SHP77 (cell line): ENCODE data around the gene CUX1.
A peak's percentile ranks its signal among the peaks of the same experiment; 100 is the strongest.
"Not testable (repeated sequence)": the region's sequence is repeated elsewhere in the genome, so short reads cannot be mapped to it uniquely, and the experiment has no call there.

Experiments used
- DNase-seq, 2 experiments: peaks; one replicate each; lab custom pipeline; 2025; lab: John Stamatoyannopoulos, UW

The CUX1 gene

DNA sequence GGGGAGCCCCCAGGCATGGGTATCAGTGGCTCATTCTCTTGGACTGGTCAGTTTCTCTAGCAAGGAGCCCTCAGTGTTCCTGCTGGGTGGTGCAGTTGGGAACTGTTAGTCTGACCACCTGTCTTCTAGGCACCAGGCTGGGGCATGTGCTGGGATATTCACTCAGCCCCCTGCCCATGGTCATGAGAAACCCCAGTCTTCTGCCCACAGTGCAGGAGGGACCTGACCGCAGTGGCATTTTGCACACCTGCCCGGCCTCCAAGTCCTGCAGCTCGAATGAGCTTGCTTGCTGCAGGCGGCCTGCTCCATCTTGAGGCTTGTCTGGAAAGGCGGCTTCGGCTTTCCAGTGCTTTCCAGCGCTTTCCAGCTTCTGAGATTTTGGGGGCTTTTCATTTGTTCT is 36.3 kb downstream of the CUX1 start:
- no peak for DNase-seq

DNA sequence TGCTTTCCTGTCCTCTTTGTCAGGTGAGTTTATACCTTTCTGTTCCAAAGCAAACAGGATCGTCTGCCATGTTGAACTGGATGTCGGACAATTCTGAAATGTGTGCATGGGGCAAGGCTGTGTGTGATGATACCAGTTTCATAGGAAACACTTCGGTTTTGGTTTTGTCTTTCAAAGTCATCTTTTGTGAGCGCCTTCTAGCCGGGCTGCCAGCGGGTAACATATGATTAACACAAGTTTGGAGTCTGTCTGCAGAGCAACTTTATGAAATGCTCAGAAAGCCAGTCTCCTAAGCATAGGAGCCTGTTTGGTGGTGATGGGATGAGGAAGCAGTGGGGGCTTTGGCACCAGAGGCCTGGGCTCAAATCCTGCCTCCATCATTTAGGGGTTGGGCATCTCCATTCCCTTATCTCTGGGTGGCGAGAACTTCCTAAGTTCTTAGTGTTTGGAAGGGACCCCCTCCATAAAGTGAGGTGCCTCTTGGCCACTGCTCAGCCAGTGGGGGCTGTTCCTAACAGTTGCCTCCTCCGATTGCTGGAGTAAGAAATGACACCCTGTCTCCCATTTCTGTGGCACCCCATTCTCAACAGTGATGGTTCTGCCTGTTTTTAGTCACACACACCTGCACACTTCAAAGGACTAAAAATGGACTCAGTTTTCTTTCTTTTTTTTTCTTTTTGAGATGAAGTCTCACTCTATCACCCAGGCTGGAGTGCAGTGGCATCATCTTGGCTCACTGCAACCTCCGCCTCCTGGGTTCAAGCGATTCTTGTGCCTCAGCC is 36.8 kb downstream of the CUX1 start:
- DNase-seq, result no peak

DNA sequence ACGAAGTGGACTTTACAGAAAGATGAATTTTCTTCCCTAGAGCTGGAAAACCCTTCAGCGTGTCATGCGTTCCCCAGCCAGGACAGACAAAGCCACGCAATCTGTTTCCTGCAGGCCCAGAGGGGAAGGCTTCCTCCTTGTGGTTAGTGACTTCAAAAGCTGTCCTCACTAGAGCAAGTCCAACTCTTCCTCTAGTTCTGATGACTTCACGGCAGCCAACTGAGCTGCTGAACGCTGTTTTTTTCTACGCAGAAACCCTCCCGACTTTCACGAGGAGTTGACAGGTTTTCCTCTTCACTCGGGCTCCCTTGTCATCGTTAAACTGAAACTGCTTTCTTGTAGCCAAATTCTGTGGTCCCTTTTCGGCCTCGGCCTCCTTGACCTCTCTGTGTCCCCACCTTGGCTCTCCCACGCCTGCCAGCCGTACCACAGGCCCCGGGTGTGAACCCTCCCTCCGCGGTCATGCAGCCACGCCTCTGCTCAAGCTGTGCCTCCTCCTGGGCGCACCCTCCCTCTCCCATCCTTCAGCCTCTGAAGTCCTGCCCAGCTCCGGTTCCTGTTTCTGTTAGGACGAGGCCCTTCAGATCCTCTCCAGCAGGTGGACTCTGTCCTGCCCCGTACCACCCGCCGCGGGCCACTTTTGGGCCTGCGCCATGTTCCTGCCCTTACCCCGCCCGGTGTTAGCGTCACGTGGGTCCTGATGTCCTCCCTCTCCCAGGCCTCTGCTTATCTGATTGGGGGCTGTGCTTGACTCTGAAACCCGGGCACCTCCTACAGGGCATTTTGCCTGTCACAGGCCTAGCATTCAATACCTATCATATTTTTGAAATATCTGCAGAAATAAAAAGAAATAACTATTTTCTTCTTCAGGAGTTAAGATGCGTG is 39.3 kb downstream of the CUX1 start:
- DNase-seq, result peak; percentile 61 to 80

DNA sequence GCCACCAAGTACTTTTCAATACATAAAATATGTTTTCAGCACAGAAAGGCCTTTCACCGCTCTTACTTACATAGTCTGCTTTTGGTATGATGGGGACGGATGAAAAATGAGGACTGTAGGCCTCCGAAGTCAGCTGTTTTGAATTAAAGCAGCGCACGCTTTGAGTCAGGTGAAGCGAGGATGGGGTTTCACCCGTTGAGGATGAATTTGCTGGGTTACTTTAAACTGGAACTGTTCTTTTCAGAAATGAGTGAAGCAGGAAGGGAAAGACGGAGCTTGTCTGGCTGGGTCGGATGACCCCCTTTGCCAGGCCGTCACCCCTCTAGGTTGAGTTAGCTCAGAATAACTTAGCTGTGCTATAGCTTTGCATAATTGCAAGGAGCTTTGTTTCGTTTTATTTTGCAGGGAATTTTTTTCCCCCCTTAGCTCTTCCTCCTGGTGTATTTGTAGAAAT is 40.0 kb downstream of the CUX1 start:
- no peak for DNase-seq

DNA sequence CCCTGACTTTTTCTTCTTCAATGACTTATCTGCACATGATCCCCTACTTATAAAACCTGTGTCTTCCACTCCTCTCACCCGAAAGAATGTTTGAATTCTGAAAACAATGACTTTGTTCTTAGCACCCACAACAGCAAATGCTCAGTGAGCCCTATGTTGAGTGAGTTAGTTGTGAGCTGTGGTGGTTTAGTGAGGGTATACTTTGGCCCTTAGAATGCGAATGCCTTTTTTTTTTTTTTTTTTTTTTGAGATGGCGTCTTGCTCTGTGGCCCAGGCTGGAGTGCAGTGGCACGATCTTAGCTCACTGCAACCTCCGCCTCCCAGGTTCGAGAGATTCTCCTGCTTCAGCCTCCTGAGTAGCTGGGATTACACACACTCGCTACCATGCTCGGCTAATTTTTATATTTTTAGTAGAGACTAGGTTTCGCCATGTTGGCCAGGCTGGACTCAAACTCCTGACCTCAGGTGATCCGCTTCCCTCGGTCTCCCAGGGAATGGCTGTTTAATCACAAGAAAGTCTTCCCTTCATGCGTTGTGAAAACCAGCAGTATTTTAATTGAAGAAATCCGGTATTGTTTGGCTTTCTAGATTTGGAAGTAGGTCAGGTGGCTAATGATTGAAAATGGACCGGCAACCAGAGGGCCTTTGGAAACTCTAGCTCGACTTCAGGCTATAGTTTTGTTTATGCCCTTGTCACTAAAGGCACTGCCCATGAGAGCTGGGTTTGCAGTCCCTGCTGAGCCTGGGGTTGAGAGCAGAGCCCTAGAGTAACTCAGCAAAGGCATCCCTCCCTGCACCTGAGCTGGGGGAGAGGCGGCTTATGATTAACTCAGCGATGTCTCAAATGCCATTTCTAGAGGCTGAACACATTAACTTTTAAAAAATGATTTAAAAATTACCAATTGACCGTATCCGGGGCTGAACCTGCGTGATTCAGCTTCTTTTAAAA is 41.3 kb downstream of the CUX1 start:
- no peak for DNase-seq

DNA sequence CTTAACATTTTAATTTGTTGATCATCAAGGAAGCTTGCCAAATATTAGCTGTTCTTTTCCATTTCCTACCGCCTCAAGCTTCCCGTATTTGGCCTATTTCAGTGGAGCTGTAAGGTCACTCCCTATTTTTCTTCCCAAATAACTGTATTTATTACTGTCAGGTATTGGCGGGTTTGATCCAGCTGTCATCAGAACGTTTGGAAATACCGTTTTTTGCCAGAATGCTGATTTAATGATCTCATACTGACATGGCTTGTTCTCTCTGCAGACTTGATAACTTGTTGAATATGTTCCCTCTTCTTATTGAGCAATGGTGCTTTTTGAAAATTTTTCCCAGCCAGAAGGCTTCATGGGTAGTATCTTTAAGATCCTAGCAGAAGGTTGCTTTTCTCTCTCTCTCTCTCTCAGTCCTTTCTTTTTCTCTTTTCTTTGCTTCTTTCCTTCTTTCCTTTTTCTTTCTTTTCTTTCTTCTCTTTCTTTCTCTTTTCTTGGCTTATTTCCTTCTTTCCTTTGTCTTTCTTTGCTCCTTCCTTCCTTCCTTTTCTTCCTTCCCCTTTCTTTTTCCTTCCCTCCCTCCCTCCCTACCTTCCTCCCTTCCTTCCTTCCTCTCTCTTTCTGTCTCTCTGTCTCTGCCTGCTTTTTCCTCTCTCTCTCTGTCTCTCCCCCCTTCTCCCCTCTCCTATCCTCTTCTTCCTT is 42.1 kb downstream of the CUX1 start:
- no peak for DNase-seq

DNA sequence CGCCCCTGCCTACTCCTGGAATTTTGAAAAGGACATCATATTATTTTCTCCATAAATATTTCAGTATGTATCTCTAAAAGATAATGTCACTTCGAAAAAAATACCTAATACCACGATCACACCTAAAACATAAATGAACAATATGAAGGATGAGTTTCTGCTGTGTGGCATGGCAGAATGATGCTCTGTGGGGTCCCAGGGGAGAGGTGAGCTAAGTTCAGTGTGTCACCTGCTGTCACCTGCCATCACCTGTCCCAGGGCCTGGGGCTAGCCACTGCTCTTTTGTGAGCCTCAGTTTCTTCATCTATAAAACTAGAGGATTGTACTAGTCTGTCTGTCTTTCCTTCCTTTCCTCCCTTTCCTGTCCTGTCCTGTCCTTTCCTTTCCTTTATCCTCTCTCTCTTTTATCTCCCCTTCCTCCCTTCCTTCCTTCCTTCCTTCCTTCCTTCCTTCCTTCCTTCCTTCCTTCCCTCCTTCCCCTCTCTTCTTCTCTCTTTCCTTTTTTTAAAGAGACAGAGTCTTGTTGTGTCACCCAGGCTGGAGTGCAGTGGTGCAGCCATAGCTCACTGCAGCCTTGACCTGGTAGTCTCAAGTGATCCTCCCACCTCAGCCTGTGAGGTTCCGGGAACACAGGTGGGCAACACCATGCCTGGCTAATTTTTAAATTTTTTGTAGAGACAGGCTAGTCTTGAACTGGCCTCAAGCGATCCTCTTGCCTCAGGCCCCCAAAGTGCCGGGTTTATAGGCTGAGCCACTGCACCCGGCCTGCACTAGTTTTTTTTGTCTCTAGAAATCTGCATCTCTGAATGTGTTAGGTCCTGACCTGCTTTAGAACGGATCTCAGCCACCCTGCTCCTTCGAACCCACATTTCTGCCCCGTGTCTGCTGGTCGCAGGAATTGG is 43.1 kb downstream of the CUX1 start:
- DNase-seq, result no peak

DNA sequence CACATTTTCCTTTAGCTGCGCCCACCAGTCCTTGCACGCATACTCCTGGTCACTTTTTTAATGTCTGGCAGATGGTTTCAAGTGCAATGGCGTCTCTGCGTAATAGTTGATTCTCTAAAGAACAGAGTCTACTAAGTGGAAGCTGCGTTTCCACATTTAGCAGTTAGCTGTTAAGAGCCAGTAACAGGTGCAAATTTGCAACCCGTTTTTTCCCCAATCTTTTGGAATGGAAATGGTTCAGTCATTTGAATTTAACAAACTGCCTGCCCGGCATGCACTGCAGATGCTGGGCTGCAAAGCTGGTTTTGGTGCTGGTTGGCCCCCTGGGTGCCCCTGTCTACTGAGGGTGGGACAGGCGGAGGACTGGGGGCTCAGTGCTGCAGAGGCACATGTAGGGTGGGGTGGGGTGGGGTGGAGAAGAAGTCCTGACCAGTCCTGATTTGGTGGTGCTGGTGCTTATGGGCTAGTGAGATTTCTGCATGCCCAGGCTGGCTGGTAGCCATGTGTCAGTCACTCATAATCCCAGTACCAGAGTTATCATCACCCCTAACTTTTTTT is 43.9 kb downstream of the CUX1 start:
- no peak for DNase-seq

DNA sequence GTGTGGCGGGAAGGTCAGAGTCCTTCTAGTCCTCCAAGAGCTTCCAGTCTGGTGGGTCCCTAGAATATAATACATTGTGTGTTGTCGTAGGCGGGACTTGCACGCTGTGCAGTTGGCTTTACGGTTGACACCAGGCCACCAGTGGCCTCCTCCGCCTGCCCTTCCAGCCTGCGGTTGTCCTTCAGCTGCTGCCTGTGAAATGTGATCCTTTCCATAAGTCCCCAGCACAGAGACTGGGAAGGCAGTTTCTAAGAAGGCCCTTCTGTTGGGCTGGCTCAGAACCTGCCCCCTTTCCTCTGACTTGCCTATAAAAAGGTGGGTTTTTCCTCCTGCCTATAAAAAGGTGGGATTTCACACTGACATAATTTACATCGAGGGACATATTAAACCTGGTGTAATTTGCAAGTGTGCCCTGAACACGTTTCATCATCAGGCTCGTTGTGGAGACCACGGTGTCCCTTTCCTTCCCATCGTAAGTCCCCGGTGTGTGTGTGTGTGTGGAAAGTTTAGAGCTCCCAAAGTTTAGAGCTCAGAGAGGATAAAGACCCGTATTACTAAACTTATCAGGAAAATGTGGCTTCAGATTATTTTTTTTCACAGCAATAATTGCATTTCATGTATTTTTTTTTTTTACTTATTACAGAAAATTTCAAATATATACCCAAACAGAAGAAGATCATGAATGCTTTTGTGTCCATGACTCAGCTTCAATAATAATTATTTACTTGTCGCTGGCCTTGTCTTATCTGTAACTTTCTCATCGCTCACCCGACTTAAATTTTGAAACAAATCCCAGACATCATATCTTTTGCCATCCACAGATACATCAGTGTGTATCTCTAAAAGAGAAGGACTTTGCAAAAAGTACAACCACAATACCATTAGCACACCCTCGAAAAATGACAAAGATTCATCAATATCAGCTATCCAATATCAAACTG is 45.1 kb downstream of the CUX1 start:
- peak; percentile 22 to 30 for DNase-seq

DNA sequence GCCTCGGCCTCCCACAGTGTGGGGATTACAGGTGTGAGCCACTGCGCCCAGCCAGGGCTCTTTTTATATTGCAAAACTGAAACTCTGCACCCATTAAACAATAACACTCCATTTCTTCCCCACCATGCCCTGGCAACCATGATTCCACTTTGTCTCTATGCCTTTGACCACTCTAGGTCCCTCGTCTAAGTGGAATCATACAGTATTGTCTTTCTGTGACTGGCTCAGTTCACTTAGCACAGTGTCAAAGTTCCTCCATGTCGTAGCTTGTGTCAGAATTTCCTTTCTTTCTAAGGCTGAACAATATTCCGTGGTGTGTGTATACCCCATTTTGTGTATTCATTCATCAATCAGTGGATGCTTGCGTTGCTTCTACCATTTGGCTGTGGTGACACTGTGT is 46.2 kb downstream of the CUX1 start:
- DNase-seq, result no peak

DNA sequence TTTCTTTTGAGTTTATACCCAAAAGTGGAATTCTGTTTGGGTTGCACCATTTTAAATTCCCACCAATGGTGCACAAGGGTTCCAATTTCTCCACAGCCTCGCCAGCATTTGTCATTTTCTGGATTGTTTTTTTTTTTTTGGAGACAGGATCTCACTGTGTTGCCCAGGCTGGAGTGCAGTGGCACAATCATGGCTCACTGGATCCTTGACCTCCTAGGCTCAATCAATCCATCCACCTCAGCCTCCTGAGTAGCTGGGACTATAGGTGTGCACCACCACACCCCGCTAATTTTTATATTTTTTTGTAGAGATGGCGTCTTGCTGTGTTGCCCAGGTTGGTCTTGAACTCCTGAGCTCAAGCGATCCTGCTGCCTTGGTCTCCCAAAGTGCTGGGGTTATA is 46.6 kb downstream of the CUX1 start:
- no peak for DNase-seq

DNA sequence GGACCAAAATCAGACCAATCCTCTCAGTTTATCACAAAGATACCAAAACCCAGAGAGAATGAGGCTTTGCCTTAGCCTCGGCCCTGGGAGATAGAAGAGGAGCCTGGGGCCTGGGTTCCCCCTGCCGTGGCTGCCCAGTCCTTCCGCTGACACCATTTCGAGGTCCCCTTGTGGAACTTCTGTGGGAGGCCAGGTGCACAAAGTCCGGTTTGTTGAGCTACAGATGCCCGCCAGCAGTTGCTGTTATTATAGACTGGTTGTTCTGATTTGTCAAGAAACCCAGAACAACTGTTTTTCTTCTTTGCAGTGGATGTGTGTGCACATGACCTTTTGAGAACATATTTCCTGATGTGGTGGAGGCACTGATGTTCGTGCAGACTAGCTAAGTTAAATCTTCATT is 47.6 kb downstream of the CUX1 start:
- DNase-seq, result no peak

DNA sequence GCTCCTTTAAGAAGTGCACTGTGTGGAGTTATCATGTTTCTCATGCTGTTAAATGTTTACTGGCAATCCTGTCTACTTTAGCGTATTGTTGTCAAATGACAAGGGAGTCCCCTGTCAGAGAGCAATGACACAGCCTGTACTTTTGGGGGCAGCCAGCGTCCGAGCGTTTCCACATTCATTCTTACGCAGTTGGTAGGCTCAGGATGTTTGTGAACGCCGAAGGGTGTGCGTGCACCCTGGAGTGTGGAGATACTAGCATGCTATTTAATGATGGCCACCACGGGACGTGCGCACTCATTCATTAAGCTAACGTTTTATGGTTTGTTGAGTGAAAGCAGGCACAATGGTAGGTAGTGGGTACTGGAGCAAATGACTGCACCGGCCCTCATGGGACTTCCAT is 48.0 kb downstream of the CUX1 start:
- DNase-seq, result no peak

DNA sequence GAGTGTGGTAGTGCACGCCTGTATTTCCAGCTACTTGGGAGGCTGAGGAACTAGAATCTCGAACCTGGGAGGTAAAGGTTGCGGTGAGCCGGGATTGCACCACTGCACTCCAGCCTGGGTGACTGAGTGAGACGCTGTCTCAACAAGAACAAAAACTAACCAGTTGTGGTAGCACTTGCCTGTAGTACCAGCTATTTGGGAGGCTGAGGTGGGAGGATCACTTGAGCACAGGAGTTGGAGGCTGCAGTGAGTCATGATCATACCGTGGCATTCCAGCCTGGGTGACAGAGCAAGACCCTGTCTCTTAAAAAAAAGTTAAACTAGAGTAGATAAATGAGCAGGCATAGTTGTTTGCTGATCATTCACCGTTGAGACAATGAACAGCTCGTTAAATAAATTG is 48.9 kb downstream of the CUX1 start:
- DNase-seq, result no peak

DNA sequence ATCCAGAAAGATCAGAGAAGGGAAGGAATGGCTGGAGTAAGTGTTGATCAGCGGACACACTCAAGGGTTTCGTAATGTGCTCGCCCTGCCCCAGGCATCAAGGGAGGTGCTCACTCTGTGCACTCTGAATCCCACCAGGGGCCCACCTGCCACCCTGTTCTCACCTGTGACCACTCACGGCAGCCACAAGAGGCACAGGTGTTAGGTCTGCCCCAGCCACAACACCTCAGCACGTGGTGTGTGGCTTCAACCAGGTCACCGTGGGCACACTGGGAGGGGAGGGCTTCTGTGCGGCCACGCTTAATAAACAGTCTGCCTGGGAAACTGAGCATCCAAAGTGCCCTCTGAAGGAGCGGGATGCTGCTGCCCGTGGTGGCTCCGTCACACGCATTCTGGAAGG is 49.8 kb downstream of the CUX1 start:
- no peak for DNase-seq

DNA sequence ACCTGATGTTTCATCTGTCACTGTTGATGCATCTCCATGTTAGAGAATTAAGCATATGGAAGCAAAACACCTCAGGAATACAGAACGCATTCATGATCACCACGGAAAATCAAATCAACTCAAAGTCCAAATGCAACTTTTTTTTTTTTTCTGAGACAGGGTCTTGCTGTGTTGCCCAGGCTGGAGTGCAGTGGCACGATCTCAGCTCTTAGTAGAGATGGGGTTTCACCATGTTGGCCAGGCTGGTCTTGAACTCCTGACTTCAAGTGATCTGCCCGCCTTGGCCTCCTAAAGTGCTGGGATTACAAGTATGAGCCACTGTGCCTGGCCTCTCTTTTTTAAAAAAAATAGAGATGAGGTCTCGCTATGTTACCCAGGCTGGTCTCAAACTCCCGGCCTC is 50.3 kb downstream of the CUX1 start:
- DNase-seq, result not testable (repeated sequence)

DNA sequence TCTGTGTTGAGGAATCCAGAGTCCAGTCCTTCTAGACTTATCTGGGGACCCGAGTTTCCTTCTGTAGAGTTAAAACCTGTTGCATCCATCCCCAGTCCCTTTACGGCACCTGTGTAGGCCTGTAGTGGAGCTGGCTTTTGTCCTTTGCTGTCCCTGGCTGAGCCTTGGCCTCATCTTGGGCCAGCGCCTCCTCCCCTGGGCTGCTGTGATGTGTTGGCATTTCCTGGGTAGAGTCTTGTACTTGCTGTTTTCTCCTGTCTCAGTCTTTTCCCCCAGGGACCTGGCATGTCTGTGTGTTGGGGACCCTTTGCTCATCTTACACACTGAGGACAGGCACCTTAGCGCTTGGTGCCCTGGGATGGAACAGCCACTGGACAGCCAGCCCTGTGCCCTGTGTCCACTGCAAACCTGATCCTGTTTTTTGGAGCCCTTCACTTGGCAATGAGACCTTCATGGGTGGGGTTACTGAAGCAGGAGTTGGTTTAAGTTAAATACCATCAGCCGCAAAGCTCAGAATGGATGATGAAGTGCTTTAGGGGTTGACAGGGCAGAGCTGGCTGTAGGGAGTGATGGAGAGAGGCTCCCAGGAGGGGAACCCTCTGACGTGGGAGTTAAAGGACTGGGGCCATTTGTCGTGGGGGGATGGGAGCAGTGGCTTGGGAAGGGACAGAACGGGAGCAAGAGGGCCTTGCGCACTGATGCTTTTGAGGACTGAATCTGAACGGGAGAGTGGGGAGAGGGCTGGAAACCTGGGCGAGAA is 50.9 kb downstream of the CUX1 start:
- DNase-seq, result no peak
